ENCODE measurements around the gene TYR.
A peak's percentile ranks its signal among the peaks of the same experiment; 100 is the strongest.

TYR gene

GRCh38 chr11:89176938-89177337 lies 737 bp upstream of the TYR start:
- TF ChIP-seq CTCF (IDR thresholded peaks at IDR 0.05): no peak

- TF ChIP-seq CTCF (IDR thresholded peaks at IDR 0.05): no peak
Measured at GRCh38 chr11:89181111-89181510, 3.4 kb downstream of the TYR start.

GRCh38 chr11:89182773-89183518 lies 5.3 kb downstream of the TYR start:
- no peak for TF ChIP-seq CTCF (IDR thresholded peaks at IDR 0.05)

- TF ChIP-seq CTCF (IDR thresholded peaks at IDR 0.05): no peak
Measured at GRCh38 chr11:89184021-89184420, 6.3 kb downstream of the TYR start.

GRCh38 chr11:89189776-89190175 lies 12.1 kb downstream of the TYR start:
- TF ChIP-seq CTCF (IDR thresholded peaks at IDR 0.05): no peak

- no peak for TF ChIP-seq CTCF (IDR thresholded peaks at IDR 0.05)
Measured at GRCh38 chr11:89201138-89201537, 23.5 kb downstream of the TYR start.

- TF ChIP-seq CTCF (IDR thresholded peaks at IDR 0.05): no peak
Measured at GRCh38 chr11:89203814-89204213, 26.1 kb downstream of the TYR start.

- peak; percentile 20; the same call in 1 of the 2 replicates for TF ChIP-seq CTCF (IDR thresholded peaks at IDR 0.05)
Measured at GRCh38 chr11:89205378-89205777, 27.7 kb downstream of the TYR start.
